ENCODE results near the gene IQCH.

- no peak for TF ChIP-seq POLR2A (IDR thresholded peaks at IDR 0.05)
- TF ChIP-seq, protein P1, sequence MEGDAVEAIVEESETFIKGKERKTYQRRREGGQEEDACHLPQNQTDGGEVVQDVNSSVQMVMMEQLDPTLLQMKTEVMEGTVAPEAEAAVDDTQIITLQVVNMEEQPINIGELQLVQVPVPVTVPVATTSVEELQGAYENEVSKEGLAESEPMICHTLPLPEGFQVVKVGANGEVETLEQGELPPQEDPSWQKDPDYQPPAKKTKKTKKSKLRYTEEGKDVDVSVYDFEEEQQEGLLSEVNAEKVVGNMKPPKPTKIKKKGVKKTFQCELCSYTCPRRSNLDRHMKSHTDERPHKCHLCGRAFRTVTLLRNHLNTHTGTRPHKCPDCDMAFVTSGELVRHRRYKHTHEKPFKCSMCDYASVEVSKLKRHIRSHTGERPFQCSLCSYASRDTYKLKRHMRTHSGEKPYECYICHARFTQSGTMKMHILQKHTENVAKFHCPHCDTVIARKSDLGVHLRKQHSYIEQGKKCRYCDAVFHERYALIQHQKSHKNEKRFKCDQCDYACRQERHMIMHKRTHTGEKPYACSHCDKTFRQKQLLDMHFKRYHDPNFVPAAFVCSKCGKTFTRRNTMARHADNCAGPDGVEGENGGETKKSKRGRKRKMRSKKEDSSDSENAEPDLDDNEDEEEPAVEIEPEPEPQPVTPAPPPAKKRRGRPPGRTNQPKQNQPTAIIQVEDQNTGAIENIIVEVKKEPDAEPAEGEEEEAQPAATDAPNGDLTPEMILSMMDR (IDR thresholded peaks at IDR 0.05) = no peak
These were observed 39.5 kb upstream of the IQCH start for GRCh38 chr15:67215102-67215501.
